K562 (cell line): ENCODE measurements around the gene STX2. TPM values are rescaled to one million over a fixed set of nuclear protein-coding genes. Genes with fewer than 3 reads are reported as not detected.

Experiments
- ADNP ChIP-seq: fragments of 200-800 bp; sonication (Bioruptor generic); IDR thresholded peaks from 2 replicates; pipeline ENCODE4 v1.6.1; 2016; ENCODE audit warnings: missing genetic modification characterization, missing compliant biosample characterization
- CHD1 ChIP-seq: fragments of 200-600 bp; sonication (generic); IDR thresholded peaks from one replicate; pipeline ENCODE4 v1.6.1; 2012; ENCODE audit warnings: mild to moderate bottlenecking, moderate library complexity, low read length, inconsistent platforms
- EP300 ChIP-seq: IDR thresholded peaks from 2 replicates; pipeline ENCODE4 v1.6.1; 2012; ENCODE audit warnings: low read length, improper control_type of control experiment
- FOXK2 ChIP-seq, 2 experiments: fragments of 450-650 bp; IDR thresholded peaks in 1 of 2; conservative IDR thresholded peaks in 1 of 2; 2 replicates each; pipeline ENCODE4 v1.6.1; 2016; ENCODE audit warnings: low read depth in 2 of 2, mild to moderate bottlenecking in 1 of 2
- GTF2E2 ChIP-seq: fragments of 200-800 bp; sonication (Bioruptor generic); IDR thresholded peaks from 2 replicates; pipeline ENCODE4 v1.6.1; 2016; ENCODE audit warnings: missing genetic modification characterization, missing compliant biosample characterization
- ILK ChIP-seq: fragments of 450-650 bp; IDR thresholded peaks from 2 replicates; pipeline ENCODE4 v1.6.1; 2016; ENCODE audit warnings: missing genetic modification characterization, low read depth, mild to moderate bottlenecking, missing compliant biosample characterization, moderate library complexity, borderline replicate concordance
- JUND ChIP-seq, 2 experiments: IDR thresholded peaks; 2 replicates in 1 of 2; 3 replicates in 1 of 2; pipeline ENCODE4 v1.6.1; 2011; ENCODE audit warnings: borderline replicate concordance in 2 of 2, low read depth in 2 of 2, low read length in 2 of 2, improper control_type of control experiment in 1 of 2, missing biosample characterization in 1 of 2, missing genetic modification characterization in 1 of 2, missing genetic modification reagents in 1 of 2
- KDM1A ChIP-seq, 2 experiments: fragments of 450-650 bp; IDR thresholded peaks; 2 replicates each; pipeline ENCODE4 v1.6.1; 2016; ENCODE audit warnings: mild to moderate bottlenecking in 2 of 2
- KDM4B ChIP-seq, 2 experiments: fragments of 450-650 bp in 1 of 2; sonication (generic) in 1 of 2; IDR thresholded peaks; 2 replicates each; pipeline ENCODE4 v1.6.1; 2016 to 2017; ENCODE audit warnings: borderline replicate concordance in 2 of 2, antibody characterized with exemption in 1 of 2, low read depth in 1 of 2, mild to moderate bottlenecking in 1 of 2
- LEF1 ChIP-seq: fragments of 450-650 bp; IDR thresholded peaks from 2 replicates; pipeline ENCODE4 v1.6.1; 2016; ENCODE audit warnings: mild to moderate bottlenecking
- MIER1 ChIP-seq: fragments of 450-650 bp; IDR thresholded peaks from 2 replicates; pipeline ENCODE4 v1.6.1; 2016; ENCODE audit warnings: antibody characterized with exemption, mild to moderate bottlenecking, low read depth
- POLR3G ChIP-seq: IDR thresholded peaks from 2 replicates; pipeline ENCODE4 v1.6.1; 2011; ENCODE audit not compliant: insufficient read length, insufficient replicate concordance; ENCODE audit errors: extremely low read depth
- RHOXF2B ChIP-seq: fragments of 250-450 bp; sonication (Bioruptor Pico); conservative IDR thresholded peaks from 2 replicates; pipeline ENCODE4 v1.5.1; 2021
- STAG1 ChIP-seq: sonication (generic); formaldehyde crosslinking; IDR thresholded peaks from 2 replicates; pipeline ENCODE4 v1.5.0; 2020; ENCODE audit warnings: missing genetic modification reagents, borderline replicate concordance
- SUPT5H ChIP-seq: fragments of 450-650 bp; IDR thresholded peaks from 2 replicates; pipeline ENCODE4 v1.6.1; 2016
- TFAM ChIP-seq: fragments of 250-450 bp; sonication (Bioruptor Pico); conservative IDR thresholded peaks from 2 replicates; pipeline ENCODE4 v1.5.0; 2021; ENCODE audit warnings: mild to moderate bottlenecking, moderate library complexity
- U2AF1 ChIP-seq: fragments of 200-400 bp; formaldehyde crosslinking; optimal IDR thresholded peaks from 2 replicates; pipeline ENCODE3; 2017; ENCODE audit warnings: mild to moderate bottlenecking, low read depth, low read length, moderate library complexity
- ZBTB2 ChIP-seq: fragments of 450-650 bp; IDR thresholded peaks from 2 replicates; pipeline ENCODE4 v1.6.1; 2016; ENCODE audit warnings: antibody characterized with exemption
- ZNF133 ChIP-seq: fragments of 250-450 bp; sonication (Bioruptor Pico); IDR thresholded peaks from 2 replicates; pipeline ENCODE4 v1.4.0; 2020; ENCODE audit warnings: mild to moderate bottlenecking
- ZNF311 ChIP-seq: fragments of 250-450 bp; sonication (Bioruptor Pico); IDR thresholded peaks from 2 replicates; pipeline ENCODE4 v1.4.0; 2020; ENCODE audit warnings: mild to moderate bottlenecking, moderate library complexity
- ZNF354B ChIP-seq: fragments of 250-450 bp; sonication (Bioruptor Pico); IDR thresholded peaks from 2 replicates; pipeline ENCODE4 v1.4.0; 2020
- ZNF707 ChIP-seq: fragments of 250-450 bp; sonication (Bioruptor Pico); conservative IDR thresholded peaks from 2 replicates; pipeline ENCODE4 v1.8.0; 2022; ENCODE audit warnings: inconsistent platforms, mild to moderate bottlenecking, moderate library complexity
- ZSCAN29 ChIP-seq: fragments of 450-650 bp; IDR thresholded peaks from 2 replicates; pipeline ENCODE4 v1.6.1; 2017
- polyA plus RNA-seq, 8 experiments: library from polyadenylated mRNA; depleted of rRNA in 4 of 8; stranded (reverse) in 5 of 8; unstranded in 3 of 8; fragments of >200 nt; fragmentation: Nextera tagmentation in 2 of 8; fragmentation: Illumina TruSeq in 1 of 8; extraction: Ambion mirVana in 2 of 8; extraction: Trizol in 1 of 8; gene quantifications; 2 replicates each; pipeline versions ENCODE4 v1.2.1 to v1.2.3, GENCODE V29; 2011 to 2014; ENCODE audit warnings: inconsistent platforms in 1 of 8, missing spikeins in 1 of 8
- total RNA-seq, 7 experiments: library from RNA; depleted of rRNA in 6 of 7; stranded (reverse); fragments of >200 nt in 6 of 7; fragmentation: Illumina TruSeq in 2 of 7; extraction: Trizol in 2 of 7; gene quantifications; 2 replicates each; pipeline versions ENCODE4 v1.2.1 to v1.2.3, GENCODE V29; 2011 to 2021; ENCODE audit warnings: low replicate concordance in 1 of 7
- TF ChIP-seq, protein P1 (sequence below): fragments of 450-650 bp; IDR thresholded peaks from 2 replicates; pipeline ENCODE4 v1.6.1; 2016; ENCODE audit warnings: borderline replicate concordance

STX2 gene
- total and polyA plus RNA-seq, 9 of the 15 experiments (the other 6 are each of a cell fraction or from before 2014, with no cell fraction given), result 22.2 to 54.6 (median 30.8) TPM

GRCh38 chr12:130838951-130839769 lies at the start of gene STX2 (continued):
- no peak for TF ChIP-seq MIER1
- TF ChIP-seq RHOXF2B (CRISPR knock-in tag), result no peak
- TF ChIP-seq POLR3G, result no peak
- TF ChIP-seq ILK (tag), result no peak
- 0 out of 4 replicates have a peak, but pooled peaks of 1 of the 2 experiments have one; percentile 29 for TF ChIP-seq KDM1A (IDR thresholded peaks at IDR 0.05)
- no peak for TF ChIP-seq KDM4B (IDR thresholded peaks at IDR 0.05; ENCODE audit: borderline replicate concordance in 2 of 2, low read depth in 1 of 2)
- TF ChIP-seq ZNF133 (CRISPR knock-in tag), result no peak
- peak; percentile 46; the same call in 1 of the 2 replicates for TF ChIP-seq JUND (IDR thresholded peaks at IDR 0.05; ENCODE audit: borderline replicate concordance, low read depth, low read length)
- TF ChIP-seq JUND (tag; IDR thresholded peaks at IDR 0.05; ENCODE audit: borderline replicate concordance, low read depth, low read length), result peak; percentile 40; the same call in 1 of the 3 replicates
- no peak for TF ChIP-seq ADNP (tag)
- TF ChIP-seq SUPT5H, result 0 out of 2 replicates have a peak, but pooled peaks have one; percentile 39
- no peak for TF ChIP-seq ZNF707 (CRISPR knock-in tag)
- TF ChIP-seq, protein P1, sequence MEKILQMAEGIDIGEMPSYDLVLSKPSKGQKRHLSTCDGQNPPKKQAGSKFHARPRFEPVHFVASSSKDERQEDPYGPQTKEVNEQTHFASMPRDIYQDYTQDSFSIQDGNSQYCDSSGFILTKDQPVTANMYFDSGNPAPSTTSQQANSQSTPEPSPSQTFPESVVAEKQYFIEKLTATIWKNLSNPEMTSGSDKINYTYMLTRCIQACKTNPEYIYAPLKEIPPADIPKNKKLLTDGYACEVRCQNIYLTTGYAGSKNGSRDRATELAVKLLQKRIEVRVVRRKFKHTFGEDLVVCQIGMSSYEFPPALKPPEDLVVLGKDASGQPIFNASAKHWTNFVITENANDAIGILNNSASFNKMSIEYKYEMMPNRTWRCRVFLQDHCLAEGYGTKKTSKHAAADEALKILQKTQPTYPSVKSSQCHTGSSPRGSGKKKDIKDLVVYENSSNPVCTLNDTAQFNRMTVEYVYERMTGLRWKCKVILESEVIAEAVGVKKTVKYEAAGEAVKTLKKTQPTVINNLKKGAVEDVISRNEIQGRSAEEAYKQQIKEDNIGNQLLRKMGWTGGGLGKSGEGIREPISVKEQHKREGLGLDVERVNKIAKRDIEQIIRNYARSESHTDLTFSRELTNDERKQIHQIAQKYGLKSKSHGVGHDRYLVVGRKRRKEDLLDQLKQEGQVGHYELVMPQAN, result peak; percentile 98
- no peak for TF ChIP-seq CHD1
- TF ChIP-seq STAG1 (CRISPR knock-in tag), result no peak
- TF ChIP-seq GTF2E2 (tag), result peak; percentile 43; the same call in 1 of the 2 replicates
- 0 out of 2 replicates have a peak, but pooled peaks have one; percentile 35 for TF ChIP-seq ZNF311 (CRISPR knock-in tag)
- TF ChIP-seq LEF1, result peak; percentile 62; the same call in 1 of the 2 replicates
- peak; percentile 21; the same call in 1 of the 2 replicates for TF ChIP-seq EP300
- TF ChIP-seq ZSCAN29, result no peak
- no peak for TF ChIP-seq ZNF354B
- TF ChIP-seq FOXK2 (conservative IDR thresholded peaks at IDR 0.05 in 1 of 2, IDR thresholded peaks at IDR 0.05 in 1 of 2; ENCODE audit: low read depth in 2 of 2), result peak; percentile 88 to 91
- no peak for TF ChIP-seq TFAM
- TF ChIP-seq ZBTB2, result peak; percentile 25; the same call in 1 of the 2 replicates
- TF ChIP-seq U2AF1, result no peak
